Skeletal muscle tissue (tissue), 1 donor: Measurements from ENCODE around the gene MS4A15. TPM values are rescaled to one million over a fixed set of nuclear protein-coding genes. Genes with fewer than 3 reads are reported as not detected.

Experiments used
- total RNA-seq: library from RNA; depleted of rRNA; stranded (reverse); fragments of >200 nt; gene quantifications from one replicate; pipeline ENCODE4 v1.2.3, GENCODE V29; 2014

MS4A15 gene
- total RNA-seq, 1 donor from 2014 or later = not detected

Other genes with a start within 250 kb of the MS4A15 start
- gene MS4A13, start 241.5 kb upstream of the MS4A15 start, total RNA-seq = not detected
- 3.7 TPM for gene MS4A8, start 57.3 kb upstream of the MS4A15 start, total RNA-seq
- gene MS4A18, start 32.1 kb upstream of the MS4A15 start, total RNA-seq = not detected
- gene MS4A10, start 28.5 kb downstream of the MS4A15 start, total RNA-seq = not detected
- 4.7 TPM for gene CCDC86, start 85.2 kb downstream of the MS4A15 start, total RNA-seq
- gene PTGDR2, start 99.1 kb downstream of the MS4A15 start, total RNA-seq = 0.52 TPM
- not detected for gene ZP1, start 110.7 kb downstream of the MS4A15 start, total RNA-seq
- gene PRPF19, start 149.7 kb downstream of the MS4A15 start, total RNA-seq = 27.7 TPM
- 45.4 TPM for gene TMEM109, start 157.3 kb downstream of the MS4A15 start, total RNA-seq
- gene TMEM132A, start 167.6 kb downstream of the MS4A15 start, total RNA-seq = 14.6 TPM
- 16.7 TPM for gene SLC15A3, start 195.3 kb downstream of the MS4A15 start, total RNA-seq
- under 0.01 TPM for gene CD6, start 214.8 kb downstream of the MS4A15 start, total RNA-seq